GM15510 (cell line): ENCODE data around the gene C1orf159.
A peak's percentile ranks its signal among the peaks of the same experiment; 100 is the strongest.

Source experiments
- POLR2A ChIP-seq: IDR thresholded peaks from 3 replicates; pipeline ENCODE4 v1.6.1; 2011; ENCODE audit warnings: borderline replicate concordance; ENCODE audit not compliant: insufficient read length; ENCODE audit errors: extremely low read depth

C1orf159 gene

GRCh38 chr1:1115786-1116700, at the start of gene C1orf159:
Gene C1orf159, minus strand, starts transcription at chr1:1116089. Its CDS starts 24,546 bp downstream, at chr1:1091543.
- peak; percentile 49 for TF ChIP-seq POLR2A

DNA sequence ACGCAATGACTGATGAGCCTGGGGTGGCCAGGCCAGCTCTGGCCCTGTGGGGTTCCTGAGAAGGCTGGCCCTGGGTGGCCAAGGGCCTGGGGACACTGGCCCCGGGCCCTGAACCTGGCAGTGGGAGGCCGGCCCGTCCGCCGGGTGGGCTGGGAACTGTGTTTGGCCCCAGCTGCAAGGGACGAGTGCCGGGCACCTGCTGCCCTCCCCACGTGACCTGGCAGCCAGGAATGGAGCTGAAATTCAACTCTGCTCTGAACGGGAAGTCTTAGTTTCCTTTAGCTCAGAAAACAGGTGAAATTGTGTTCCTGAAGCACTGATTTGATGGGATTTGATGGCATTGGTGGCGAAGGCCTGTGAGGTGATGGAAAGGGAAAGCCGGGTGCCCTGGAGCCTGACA, 49.6 kb upstream of the C1orf159 start:
- no peak for TF ChIP-seq POLR2A

DNA sequence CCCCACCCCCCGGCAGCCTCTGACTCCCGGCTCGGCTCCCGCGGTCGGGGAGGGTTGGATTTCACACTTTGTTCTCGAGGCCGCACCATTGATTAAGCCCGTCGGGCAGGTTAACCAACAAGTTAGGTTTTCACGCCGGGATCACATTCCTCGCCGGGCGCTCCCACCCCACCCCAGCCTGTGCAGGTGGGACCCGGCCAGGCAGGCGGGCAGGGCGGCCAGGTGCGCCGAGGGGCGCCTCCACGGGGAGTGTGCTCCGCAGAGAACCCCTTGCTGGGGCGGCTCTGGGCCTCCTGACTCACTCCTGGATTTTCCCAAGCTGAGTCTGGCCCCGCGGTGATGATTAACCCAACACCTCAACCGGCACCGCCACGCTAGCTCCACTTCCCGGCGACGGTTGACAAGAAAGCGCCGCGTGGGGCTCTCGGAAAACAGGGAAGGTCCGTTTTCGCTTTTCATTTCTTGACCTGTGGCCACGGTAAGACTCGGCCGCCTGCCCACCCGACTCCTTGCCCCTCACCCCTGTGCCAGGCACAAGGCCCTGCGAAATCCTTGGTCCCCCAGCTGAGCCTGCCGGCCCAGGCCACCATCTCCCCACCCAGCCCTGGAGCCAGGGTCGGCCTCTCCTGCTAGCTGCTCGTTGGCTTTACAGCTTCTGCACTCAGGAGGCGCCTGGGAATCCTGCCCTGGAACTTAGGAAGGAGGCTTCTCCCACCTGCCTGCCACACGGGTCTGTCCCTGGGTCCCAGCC, 49.0 kb upstream of the C1orf159 start:
- TF ChIP-seq POLR2A: no peak

DNA sequence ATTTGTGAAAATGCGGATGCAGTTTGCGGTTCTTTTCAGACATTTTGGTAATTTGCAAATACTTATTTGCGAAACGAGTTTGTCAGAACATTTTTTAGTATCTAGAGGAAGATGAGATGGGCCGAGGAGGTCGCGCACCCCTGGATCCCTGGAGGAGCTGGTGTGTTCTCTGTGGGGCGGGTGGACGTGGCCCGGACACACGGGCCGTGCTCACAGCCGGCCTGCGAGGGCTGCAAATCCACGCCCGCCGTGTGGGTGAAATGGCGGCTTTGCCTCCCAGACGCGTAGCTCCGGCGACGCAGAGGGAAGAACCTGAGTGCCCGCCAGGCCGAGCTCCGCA, 48.4 kb upstream of the C1orf159 start:
- TF ChIP-seq POLR2A: no peak

GRCh38 chr1:1163538-1164070, 47.7 kb upstream of the C1orf159 start:
- TF ChIP-seq POLR2A: no peak

DNA sequence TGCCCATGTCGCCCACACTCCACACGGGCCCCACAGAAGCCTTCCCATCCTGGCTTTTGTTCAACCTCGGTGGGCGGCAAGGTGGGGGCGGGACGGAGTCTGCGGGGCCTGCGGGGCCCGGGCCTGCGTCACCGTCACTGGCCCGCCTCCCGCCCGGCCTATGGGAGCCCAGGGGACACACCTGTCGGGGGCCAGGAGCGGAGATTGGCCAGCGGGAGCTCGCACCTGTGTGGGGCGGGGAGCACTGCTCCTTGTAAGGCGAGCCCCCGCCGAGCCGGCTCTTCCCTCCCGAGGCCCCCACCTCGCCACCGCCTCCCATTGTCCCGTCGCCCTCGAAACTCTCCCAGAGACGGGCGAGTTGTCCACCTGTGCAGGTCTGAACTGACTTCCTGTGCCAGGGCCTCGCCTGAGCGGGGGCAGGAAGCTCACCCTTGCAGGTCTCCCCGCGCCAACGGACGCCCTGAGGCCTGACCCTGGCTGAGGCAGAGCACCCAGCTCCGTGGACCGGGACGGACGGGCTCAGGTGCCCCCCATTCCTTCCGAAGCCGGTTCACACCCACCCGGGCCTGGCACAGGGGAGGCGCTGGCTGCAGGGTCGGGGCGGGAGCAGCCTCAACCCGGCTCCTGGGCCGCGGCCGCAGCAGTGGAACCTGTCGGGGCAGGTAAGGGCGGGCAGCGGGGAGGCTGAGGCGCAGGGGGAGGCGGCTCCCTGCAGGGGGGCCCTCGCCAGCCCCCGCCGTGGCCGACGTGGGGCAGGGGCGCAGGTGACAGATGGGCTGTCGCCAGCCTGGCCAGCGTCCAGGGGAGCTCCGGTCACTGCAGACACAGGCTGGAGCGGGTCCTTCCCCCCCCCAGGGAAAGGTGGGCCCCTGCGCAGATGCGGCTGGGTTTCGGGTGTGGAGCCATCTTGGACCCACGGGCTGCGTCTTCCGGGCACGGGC, 47.0 kb upstream of the C1orf159 start:
- TF ChIP-seq POLR2A: no peak

- no peak for TF ChIP-seq POLR2A
These were observed 45.8 kb upstream of the C1orf159 start for GRCh38 chr1:1161683-1162079.

DNA sequence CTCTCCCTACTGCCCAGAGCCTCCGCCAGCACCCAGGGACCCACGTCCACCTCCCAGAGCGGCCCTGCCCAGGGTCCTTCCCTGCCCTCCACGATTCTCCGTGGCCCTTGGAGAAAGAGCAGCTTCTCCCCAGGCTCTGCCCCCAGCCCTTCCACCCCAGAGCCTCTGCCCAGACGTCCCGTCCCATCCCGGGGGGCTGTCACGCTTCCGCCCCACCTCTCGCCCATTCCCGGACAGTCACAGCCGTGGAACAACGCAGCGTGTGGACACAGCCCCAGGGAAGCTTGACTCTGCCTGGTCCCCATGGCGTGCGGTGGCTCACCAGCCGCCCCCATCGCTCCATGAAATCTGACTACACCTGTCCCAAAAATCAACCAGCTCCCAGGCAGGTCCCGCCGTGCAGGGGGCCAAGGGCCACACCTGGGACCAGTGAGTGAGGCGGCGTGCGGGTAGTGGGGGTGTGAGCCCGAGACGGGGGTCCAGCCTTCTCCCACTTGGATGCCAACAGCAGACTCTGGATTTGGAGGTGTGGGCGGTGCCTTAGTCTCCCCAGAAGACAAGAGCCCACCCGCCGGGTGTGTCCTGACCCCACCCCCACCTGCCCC, 45.3 kb upstream of the C1orf159 start:
- TF ChIP-seq POLR2A: no peak

- no peak for TF ChIP-seq POLR2A
These were observed 44.5 kb upstream of the C1orf159 start for GRCh38 chr1:1160281-1160930.

DNA sequence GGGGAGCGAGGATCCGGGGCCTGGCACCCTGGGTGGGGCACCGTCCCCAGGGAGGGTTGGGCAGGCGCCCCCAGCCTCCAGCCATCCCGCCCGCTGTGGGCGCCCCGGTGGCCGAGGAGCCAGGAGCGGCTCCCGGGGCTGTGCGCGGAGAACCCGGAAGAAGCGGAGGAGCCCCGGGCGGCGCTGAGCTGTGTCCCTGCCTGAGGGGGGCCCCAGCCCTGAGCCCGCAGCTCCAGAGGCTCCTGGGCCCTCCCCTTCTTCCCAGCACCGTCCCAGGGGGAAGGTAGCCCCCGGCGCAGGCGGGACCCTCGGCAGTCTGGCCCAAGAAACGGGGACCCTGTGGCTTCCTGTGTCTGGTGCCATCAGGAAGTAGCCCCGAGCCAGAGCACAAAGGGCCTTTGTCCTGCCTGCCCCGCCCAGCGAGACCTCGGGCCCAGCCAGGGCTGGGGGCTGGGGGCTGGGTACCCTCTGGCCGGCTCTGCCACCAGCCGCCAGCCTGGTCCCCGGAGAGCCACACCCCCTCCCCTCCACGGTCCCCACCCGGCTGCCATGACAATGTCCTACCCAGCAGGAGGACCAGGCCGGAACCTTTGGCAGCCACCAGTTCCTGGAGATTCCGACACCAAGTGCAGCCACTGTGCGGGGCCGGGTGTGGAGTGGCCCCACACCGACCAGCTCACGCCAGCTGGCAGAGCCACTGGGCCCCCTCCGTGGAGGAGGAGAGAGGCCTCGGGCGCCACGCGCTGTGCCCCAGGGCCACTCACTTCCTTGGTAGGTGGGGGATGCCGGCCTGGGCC, 42.2 kb upstream of the C1orf159 start:
- TF ChIP-seq POLR2A: peak; percentile 52

- peak; percentile 52 for TF ChIP-seq POLR2A
These were observed 41.6 kb upstream of the C1orf159 start for GRCh38 chr1:1157426-1157913.

- no peak for TF ChIP-seq POLR2A
These were observed 41.1 kb upstream of the C1orf159 start for GRCh38 chr1:1157033-1157365.

DNA sequence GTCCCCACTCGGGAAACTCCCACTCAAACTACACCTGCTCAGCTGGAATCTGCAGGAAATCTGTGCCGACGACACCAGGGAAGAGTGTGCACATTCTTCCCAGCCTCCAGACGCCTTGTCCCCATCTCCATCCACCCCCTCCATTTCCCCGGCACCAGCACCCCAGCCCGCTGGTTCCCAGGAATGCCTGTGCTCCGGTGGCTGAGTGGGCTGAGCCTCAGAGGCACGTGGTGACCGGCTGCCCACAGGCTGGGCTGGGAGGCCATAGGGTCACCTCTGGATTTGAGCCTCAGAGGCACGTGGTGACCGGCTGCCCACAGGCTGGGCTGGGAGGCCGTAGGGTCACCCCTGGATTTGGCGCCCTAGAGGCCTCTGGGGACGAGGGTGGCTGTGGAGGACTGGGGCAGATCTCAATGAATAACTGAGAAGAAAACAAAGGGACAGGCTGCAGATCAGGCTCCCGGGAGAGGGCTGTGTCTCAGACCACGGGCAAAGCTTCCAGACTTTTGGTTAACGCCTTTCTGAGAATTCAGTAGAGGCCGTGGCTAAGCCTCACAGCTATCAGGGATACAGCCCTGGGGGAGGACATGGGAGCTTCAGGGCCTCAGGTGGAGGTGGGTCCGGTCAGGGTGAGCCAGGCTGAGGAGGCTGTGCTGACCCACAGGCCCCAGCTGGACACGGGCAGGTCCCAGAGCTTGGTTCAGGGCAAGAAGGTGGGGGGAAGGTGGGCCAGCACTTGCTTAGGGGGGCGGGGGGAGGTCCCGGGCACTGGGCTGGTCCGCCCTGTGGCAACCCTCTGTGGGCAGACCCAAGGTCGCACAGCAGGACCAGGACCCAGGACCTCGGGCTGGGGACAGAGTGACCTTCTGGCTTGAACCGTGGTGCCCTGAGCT, 40.5 kb upstream of the C1orf159 start:
- TF ChIP-seq POLR2A: no peak

GRCh38 chr1:1155258-1155657, 39.4 kb upstream of the C1orf159 start:
- TF ChIP-seq POLR2A: no peak
